Gastrocnemius medialis (tissue), 4 donors: ENCODE measurements around the gene PTGFRN. TPM values are rescaled to one million over a fixed set of nuclear protein-coding genes. Genes with fewer than 3 reads are reported as not detected.

Experiments used
- ATAC-seq, 2 donors: fragments of 150-250 bp; one replicate each; pipeline ENCODE4 v1.9.1; 2016
- DNase-seq, 2 donors: peaks; one replicate each; pipeline ENCODE4 v3.0.0-alpha.2; 2019
- H3K27ac ChIP-seq, 4 donors: fragments of 200-600 bp; sonication (generic); 1 replicate in 1 of 4; 2 replicates in 3 of 4; pipeline ENCODE4 v1.5.1; 2016 to 2018; ENCODE audit warnings: mild to moderate bottlenecking in 2 of 4, moderate library complexity in 1 of 4
- H3K27me3 ChIP-seq, 3 donors: fragments of 200-600 bp; sonication (generic) in 2 of 3; 1 replicate in 1 of 3; 2 replicates in 2 of 3; pipeline versions ENCODE4 v1.5.1 to v1.6.0; 2016 to 2019; ENCODE audit warnings: mild to moderate bottlenecking in 1 of 3, moderate library complexity in 1 of 3
- H3K36me3 ChIP-seq, 2 donors: fragments of 200-600 bp; sonication (generic) in 1 of 2; one replicate each; pipeline ENCODE4 v1.5.1; 2017 to 2018
- H3K4me1 ChIP-seq, 2 donors: fragments of 200-600 bp; sonication (generic) in 1 of 2; one replicate each; pipeline ENCODE4 v1.5.1; 2016 to 2017; ENCODE audit warnings: mild to moderate bottlenecking in 2 of 2
- H3K4me3 ChIP-seq, 4 donors: fragments of 200-600 bp; sonication (generic) in 3 of 4; 1 replicate in 1 of 4; 2 replicates in 3 of 4; pipeline ENCODE4 v1.5.1; 2016 to 2019; ENCODE audit warnings: mild to moderate bottlenecking in 2 of 4
- H3K9me3 ChIP-seq, 3 donors: fragments of 200-600 bp; sonication (generic) in 2 of 3; 1 replicate in 1 of 3; 2 replicates in 2 of 3; pipeline ENCODE4 v1.5.1; 2016 to 2019
- CTCF ChIP-seq, 5 experiments: fragments of 450-650 bp in 3 of 5; fragments of 200-600 bp in 2 of 5; sonication (generic) in 2 of 5; IDR thresholded peaks in 4 of 5; conservative IDR thresholded peaks in 1 of 5; 1 replicate in 4 of 5; 2 replicates in 1 of 5; pipeline ENCODE4 v1.5.1; 2016 to 2019; ENCODE audit warnings: antibody characterized with exemption in 5 of 5, mild to moderate bottlenecking in 3 of 5, moderate library complexity in 3 of 5
- POLR2A ChIP-seq, 2 donors: fragments of 450-650 bp; IDR thresholded peaks; one replicate each; pipeline ENCODE4 v1.6.1; 2017; ENCODE audit warnings: antibody characterized with exemption in 2 of 2, mild to moderate bottlenecking in 2 of 2, moderate library complexity in 2 of 2
- in situ Hi-C, 4 donors: fragments of 200-750 bp; cut with MboI; loops; one replicate each; pipeline versions ENCODE4 v1.15.0 to v1.8.0; 2017; ENCODE audit warnings: low sequenced_read_pairs in 4 of 4
- intact Hi-C: fragments of 100-400 bp; cut with DNase I; formaldehyde crosslinking; loops from one replicate; pipeline ENCODE4 v1.15.1; 2023; ENCODE audit warnings: low total_unique reads
- total RNA-seq, 4 donors: library from RNA; depleted of rRNA; stranded (reverse); fragments of >200 nt; gene quantifications; one replicate each; pipeline versions ENCODE4 v1.1.0 to v1.2.3, GENCODE V29; 2016

The PTGFRN gene
- total RNA-seq, 4 donors from 2014 or later, result 1.5 to 18.1 (median 2.9) TPM

GRCh38 chr1:116956378-116956777, 46.7 kb downstream of the PTGFRN start:
- Histone ChIP-seq H3K27ac (no peak overlapping the region), H3K27me3 (peaks cover 0 to 3% (median 0%) of the 10 kb centered on the region in 3 donors), H3K9me3 (no peaks in the 10 kb centered on the region), H3K36me3 (no peaks in the 10 kb centered on the region), H3K4me3 (no peak overlapping the region), H3K4me1 (peaks cover 0 to 3% of the 10 kb centered on the region in 2 donors)
- TF ChIP-seq POLR2A (IDR thresholded peaks at IDR 0.05) (no peak), CTCF (IDR thresholded peaks at IDR 0.05 in 4 of 5, conservative IDR thresholded peaks at IDR 0.05 in 1 of 5) (no peak)
- in situ Hi-C loops (no loop called here), intact Hi-C loops (no loop called here)
- ATAC-seq (no peak), DNase-seq (no peak)

- Histone ChIP-seq H3K4me1 (peaks cover 0 to 3% of the 10 kb centered on the region in 2 donors), H3K4me3 (no peak overlapping the region), H3K27me3 (no peaks in the 10 kb centered on the region), H3K36me3 (no peaks in the 10 kb centered on the region), H3K27ac (no peak overlapping the region), H3K9me3 (no peaks in the 10 kb centered on the region)
- in situ Hi-C loops (no loop called here), intact Hi-C loops (no loop called here)
- TF ChIP-seq CTCF (IDR thresholded peaks at IDR 0.05 in 4 of 5, conservative IDR thresholded peaks at IDR 0.05 in 1 of 5) (no peak), POLR2A (IDR thresholded peaks at IDR 0.05) (no peak)
- no peak for ATAC-seq
- no peak for DNase-seq
Measured at GRCh38 chr1:116957646-116958045, 47.9 kb downstream of the PTGFRN start.

GRCh38 chr1:116958110-116958509, 48.4 kb downstream of the PTGFRN start:
- no peaks in the 10 kb centered on the region for H3K36me3 ChIP-seq
- ATAC-seq (no peak), DNase-seq (no peak)
- no peak overlapping the region for H3K4me3 ChIP-seq
- H3K27me3 ChIP-seq, result no peaks in the 10 kb centered on the region
- peaks cover 0 to 3% of the 10 kb centered on the region in 2 donors for H3K4me1 ChIP-seq
- TF ChIP-seq POLR2A (IDR thresholded peaks at IDR 0.05), result no peak
- no peak for TF ChIP-seq CTCF (IDR thresholded peaks at IDR 0.05 in 4 of 5, conservative IDR thresholded peaks at IDR 0.05 in 1 of 5)
- intact Hi-C loops (no loop called here), in situ Hi-C loops (no loop called here)
- no peaks in the 10 kb centered on the region for H3K9me3 ChIP-seq
- no peak overlapping the region for H3K27ac ChIP-seq

- intact Hi-C loops, result no loop called here
- DNase-seq (no peak), ATAC-seq (no peak)
- H3K4me1 ChIP-seq, result peaks cover 0 to 3% of the 10 kb centered on the region in 2 donors
- no peak for TF ChIP-seq CTCF (IDR thresholded peaks at IDR 0.05 in 4 of 5, conservative IDR thresholded peaks at IDR 0.05 in 1 of 5)
- H3K4me3 ChIP-seq, result no peak overlapping the region
- H3K36me3 ChIP-seq, result no peaks in the 10 kb centered on the region
- H3K27me3 ChIP-seq, result no peaks in the 10 kb centered on the region
- H3K9me3 ChIP-seq, result no peaks in the 10 kb centered on the region
- no peak overlapping the region for H3K27ac ChIP-seq
- in situ Hi-C loops, result no loop called here
Measured at GRCh38 chr1:116958977-116959376, 49.3 kb downstream of the PTGFRN start.

GRCh38 chr1:116961606-116962005, 51.9 kb downstream of the PTGFRN start:
- ATAC-seq (no peak), DNase-seq (no peak)
- in situ Hi-C loops (no loop called here), intact Hi-C loops (no loop called here)
- no peak overlapping the region for H3K4me3 ChIP-seq
- H3K4me1 ChIP-seq, result no peaks in the 10 kb centered on the region
- no peak for TF ChIP-seq CTCF (IDR thresholded peaks at IDR 0.05 in 4 of 5, conservative IDR thresholded peaks at IDR 0.05 in 1 of 5)
- TF ChIP-seq POLR2A (IDR thresholded peaks at IDR 0.05), result no peak
- H3K27ac ChIP-seq, result no peak overlapping the region
- H3K9me3 ChIP-seq, result no peaks in the 10 kb centered on the region
- H3K36me3 ChIP-seq, result no peaks in the 10 kb centered on the region
- H3K27me3 ChIP-seq, result no peaks in the 10 kb centered on the region
